HTERT RPE-1 (cell line): ENCODE results near the gene TMEM271.

ENCODE experiments used
- in situ Hi-C: fragments of 300-500 bp; cut with MboI; formaldehyde crosslinking; loops from 4 replicates; pipeline ENCODE4 v1.14.3; 2020; ENCODE audit warnings: low sequenced_read_pairs

Gene TMEM271

GRCh38 chr4:581753-582361 lies 5.8 kb upstream of the TMEM271 start:
- in situ Hi-C loops: no loop called here

GRCh38 chr4:581181-581580 lies 5.1 kb upstream of the TMEM271 start:
- in situ Hi-C loops: no loop called here

GRCh38 chr4:579543-580175 lies 3.6 kb upstream of the TMEM271 start:
- in situ Hi-C loops: no loop called here

- in situ Hi-C loops: no loop called here
These were observed 2.7 kb upstream of the TMEM271 start for GRCh38 chr4:578451-579443.

- in situ Hi-C loops: no loop called here
These were observed 1.7 kb upstream of the TMEM271 start for GRCh38 chr4:577499-578450.

- in situ Hi-C loops: no loop called here
These were observed 950 bp upstream of the TMEM271 start for GRCh38 chr4:576991-577498.

- in situ Hi-C loops: no loop called here
These were observed 584 bp downstream of the TMEM271 start for GRCh38 chr4:575281-576141.

- in situ Hi-C loops: no loop called here
These were observed 1.5 kb downstream of the TMEM271 start for GRCh38 chr4:574346-575161.

GRCh38 chr4:573122-573892 lies 2.8 kb downstream of the TMEM271 start:
- in situ Hi-C loops: no loop called here

GRCh38 chr4:572594-572993 lies 3.5 kb downstream of the TMEM271 start:
- in situ Hi-C loops: no loop called here

- in situ Hi-C loops: no loop called here
These were observed 4.1 kb downstream of the TMEM271 start for GRCh38 chr4:571838-572572.

- in situ Hi-C loops: no loop called here
These were observed 5.3 kb downstream of the TMEM271 start for GRCh38 chr4:570754-571153.

GRCh38 chr4:569958-570667 lies 6.0 kb downstream of the TMEM271 start:
- in situ Hi-C loops: no loop called here

GRCh38 chr4:568962-569361 lies 7.1 kb downstream of the TMEM271 start:
- in situ Hi-C loops: no loop called here

GRCh38 chr4:568351-568652 lies 7.8 kb downstream of the TMEM271 start:
- in situ Hi-C loops: no loop called here

- in situ Hi-C loops: no loop called here
These were observed 8.4 kb downstream of the TMEM271 start for GRCh38 chr4:567457-568350.
